ENCODE measurements around the gene PXMP4. TPM values are rescaled to one million over a fixed set of nuclear protein-coding genes. Genes with fewer than 3 reads are reported as not detected.

Gene PXMP4
- total and polyA plus RNA-seq, 9 of the 15 experiments (the other 6 are each of a cell fraction or from before 2014, with no cell fraction given) = 4.8 to 29.1 (median 6.8) TPM

GRCh38 chr20:33674294-33675135 is 45.6 kb downstream of the PXMP4 start, which contains the start of gene NECAB3 (continued):
- TF ChIP-seq, protein P1, sequence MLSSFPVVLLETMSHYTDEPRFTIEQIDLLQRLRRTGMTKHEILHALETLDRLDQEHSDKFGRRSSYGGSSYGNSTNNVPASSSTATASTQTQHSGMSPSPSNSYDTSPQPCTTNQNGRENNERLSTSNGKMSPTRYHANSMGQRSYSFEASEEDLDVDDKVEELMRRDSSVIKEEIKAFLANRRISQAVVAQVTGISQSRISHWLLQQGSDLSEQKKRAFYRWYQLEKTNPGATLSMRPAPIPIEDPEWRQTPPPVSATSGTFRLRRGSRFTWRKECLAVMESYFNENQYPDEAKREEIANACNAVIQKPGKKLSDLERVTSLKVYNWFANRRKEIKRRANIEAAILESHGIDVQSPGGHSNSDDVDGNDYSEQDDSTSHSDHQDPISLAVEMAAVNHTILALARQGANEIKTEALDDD (IDR thresholded peaks at IDR 0.05) = no peak
- TF ChIP-seq, protein P2, sequence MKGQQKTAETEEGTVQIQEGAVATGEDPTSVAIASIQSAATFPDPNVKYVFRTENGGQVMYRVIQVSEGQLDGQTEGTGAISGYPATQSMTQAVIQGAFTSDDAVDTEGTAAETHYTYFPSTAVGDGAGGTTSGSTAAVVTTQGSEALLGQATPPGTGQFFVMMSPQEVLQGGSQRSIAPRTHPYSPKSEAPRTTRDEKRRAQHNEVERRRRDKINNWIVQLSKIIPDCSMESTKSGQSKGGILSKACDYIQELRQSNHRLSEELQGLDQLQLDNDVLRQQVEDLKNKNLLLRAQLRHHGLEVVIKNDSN (CRISPR knock-in tag; IDR thresholded peaks at IDR 0.05) = no peak
- TF ChIP-seq NFXL1 (CRISPR knock-in tag; IDR thresholded peaks at IDR 0.05) (no peak), FOXK2 (conservative IDR thresholded peaks at IDR 0.05 in 1 of 2, IDR thresholded peaks at IDR 0.05 in 1 of 2; ENCODE audit: low read depth in 2 of 2) (no peak), CBX1 (IDR thresholded peaks at IDR 0.05; ENCODE audit: low read depth) (0 out of 2 replicates have a peak, but pooled peaks have one; percentile 34), MAZ (CRISPR knock-in tag; conservative IDR thresholded peaks at IDR 0.05 in 1 of 2, IDR thresholded peaks at IDR 0.05 in 1 of 2) (peak; percentile 64 to 74), PTRF (tag; IDR thresholded peaks at IDR 0.05) (no peak), KDM2B (CRISPR knock-in tag; IDR thresholded peaks at IDR 0.05) (peak; percentile 58; the same call in 1 of the 2 replicates), ZNF263 (CRISPR knock-in tag; IDR thresholded peaks at IDR 0.05; ENCODE audit: borderline replicate concordance) (no peak), NR0B1 (IDR thresholded peaks at IDR 0.05; ENCODE audit: partially characterized antibody) (no peak), ARHGAP35 (IDR thresholded peaks at IDR 0.05; ENCODE audit: partially characterized antibody) (no peak), SP1 (CRISPR knock-in tag; IDR thresholded peaks at IDR 0.05) (peak; percentile 71; the same call in 1 of the 2 replicates), TCF3 (CRISPR knock-in tag; IDR thresholded peaks at IDR 0.05) (0 out of 2 replicates have a peak, but pooled peaks have one; percentile 2), HDAC3 (IDR thresholded peaks at IDR 0.05; ENCODE audit: borderline replicate concordance, partially characterized antibody) (no peak), PRMT5 (CRISPR knock-in tag; IDR thresholded peaks at IDR 0.05) (no peak), FOXA3 (CRISPR knock-in tag; conservative IDR thresholded peaks at IDR 0.05 in 1 of 2, IDR thresholded peaks at IDR 0.05 in 1 of 2) (no peak), FOS (IDR thresholded peaks at IDR 0.05; ENCODE audit: extremely low read depth, insufficient read length) (no peak), GTF2E2 (tag; IDR thresholded peaks at IDR 0.05) (no peak), ZNF282 (CRISPR knock-in tag; IDR thresholded peaks at IDR 0.05) (no peak), EGR1 (conservative IDR thresholded peaks at IDR 0.05) (no peak)
- TF ChIP-seq, protein P3, sequence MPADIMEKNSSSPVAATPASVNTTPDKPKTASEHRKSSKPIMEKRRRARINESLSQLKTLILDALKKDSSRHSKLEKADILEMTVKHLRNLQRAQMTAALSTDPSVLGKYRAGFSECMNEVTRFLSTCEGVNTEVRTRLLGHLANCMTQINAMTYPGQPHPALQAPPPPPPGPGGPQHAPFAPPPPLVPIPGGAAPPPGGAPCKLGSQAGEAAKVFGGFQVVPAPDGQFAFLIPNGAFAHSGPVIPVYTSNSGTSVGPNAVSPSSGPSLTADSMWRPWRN (IDR thresholded peaks at IDR 0.05; ENCODE audit: low read depth) = no peak
- TF ChIP-seq, protein P4, sequence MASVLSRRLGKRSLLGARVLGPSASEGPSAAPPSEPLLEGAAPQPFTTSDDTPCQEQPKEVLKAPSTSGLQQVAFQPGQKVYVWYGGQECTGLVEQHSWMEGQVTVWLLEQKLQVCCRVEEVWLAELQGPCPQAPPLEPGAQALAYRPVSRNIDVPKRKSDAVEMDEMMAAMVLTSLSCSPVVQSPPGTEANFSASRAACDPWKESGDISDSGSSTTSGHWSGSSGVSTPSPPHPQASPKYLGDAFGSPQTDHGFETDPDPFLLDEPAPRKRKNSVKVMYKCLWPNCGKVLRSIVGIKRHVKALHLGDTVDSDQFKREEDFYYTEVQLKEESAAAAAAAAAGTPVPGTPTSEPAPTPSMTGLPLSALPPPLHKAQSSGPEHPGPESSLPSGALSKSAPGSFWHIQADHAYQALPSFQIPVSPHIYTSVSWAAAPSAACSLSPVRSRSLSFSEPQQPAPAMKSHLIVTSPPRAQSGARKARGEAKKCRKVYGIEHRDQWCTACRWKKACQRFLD (CRISPR knock-in tag; IDR thresholded peaks at IDR 0.05) = no peak
